CD8-positive, alpha-beta memory T cell (primary cell): ENCODE data around the gene PRSS53. TPM values are rescaled to one million over a fixed set of nuclear protein-coding genes. Genes with fewer than 3 reads are reported as not detected.

Experiments
- CTCF ChIA-PET: fragments of 350-600 bp; sonication (Branson Sonifier 250); formaldehyde crosslinking; loops from one replicate; lab custom pipeline; 2021; ENCODE audit warnings: antibody characterized with exemption; lab: Charles Lee
- POLR2A ChIA-PET: fragments of 350-600 bp; sonication (Branson Sonifier 250); formaldehyde crosslinking; loops from one replicate; lab custom pipeline; 2021; ENCODE audit warnings: antibody characterized with exemption; lab: Charles Lee
- DNase-seq, 5 donors: peaks; one replicate each; pipeline versions ENCODE4 v3.0.0 to v3.0.0-alpha.2; 2020 to 2022; ENCODE audit warnings: mixed read lengths in 1 of 5
- H3K27ac ChIP-seq: one replicate; pipeline ENCODE4 v1.7.0; 2013; ENCODE audit warnings: low read depth, mild to moderate bottlenecking, low read length, moderate library complexity
- H3K27me3 ChIP-seq: 2 replicates; pipeline ENCODE4 v1.7.0; 2013; ENCODE audit warnings: low read length, mild to moderate bottlenecking; ENCODE audit not compliant: insufficient read depth, poor library complexity, severe bottlenecking
- H3K36me3 ChIP-seq: 2 replicates; pipeline ENCODE4 v1.7.0; 2013; ENCODE audit warnings: mild to moderate bottlenecking, low read length, moderate library complexity; ENCODE audit not compliant: insufficient read depth
- H3K4me1 ChIP-seq: 2 replicates; pipeline ENCODE4 v1.7.0; 2013; ENCODE audit warnings: mild to moderate bottlenecking, low read length, moderate library complexity; ENCODE audit not compliant: insufficient read depth
- H3K4me3 ChIP-seq: 2 replicates; pipeline ENCODE4 v1.7.0; 2013; ENCODE audit warnings: mild to moderate bottlenecking, low read length
- H3K9me3 ChIP-seq: 2 replicates; pipeline ENCODE4 v1.7.0; 2013; ENCODE audit warnings: mild to moderate bottlenecking, low read length
- H3K27ac Mint-ChIP-seq, 8 donors: one replicate each; pipeline ENCODE4 v1.8.0; 2020 to 2021; ENCODE audit warnings: mixed read lengths in 8 of 8, mild to moderate bottlenecking in 6 of 8, inconsistent platforms in 3 of 8, moderate library complexity in 3 of 8
- H3K27me3 Mint-ChIP-seq, 2 donors: one replicate each; pipeline ENCODE4 v1.8.0; 2020 to 2021; ENCODE audit warnings: mixed read lengths in 2 of 2, mild to moderate bottlenecking in 1 of 2, moderate library complexity in 1 of 2
- H3K36me3 Mint-ChIP-seq, 3 donors: one replicate each; pipeline ENCODE4 v1.8.0; 2020 to 2021; ENCODE audit warnings: mixed read lengths in 3 of 3, inconsistent platforms in 1 of 3, mild to moderate bottlenecking in 1 of 3
- H3K4me1 Mint-ChIP-seq, 3 donors: one replicate each; pipeline ENCODE4 v1.8.0; 2020 to 2021; ENCODE audit warnings: mixed read lengths in 3 of 3, inconsistent platforms in 1 of 3, mild to moderate bottlenecking in 1 of 3
- H3K4me3 Mint-ChIP-seq, 7 donors: one replicate each; pipeline ENCODE4 v1.8.0; 2020 to 2021; ENCODE audit warnings: mixed read lengths in 7 of 7, mild to moderate bottlenecking in 6 of 7, moderate library complexity in 4 of 7, inconsistent platforms in 2 of 7
- H3K9me3 Mint-ChIP-seq, 5 donors: one replicate each; pipeline ENCODE4 v1.8.0; 2020 to 2022; ENCODE audit warnings: mixed read lengths in 5 of 5, mild to moderate bottlenecking in 3 of 5, moderate library complexity in 2 of 5, inconsistent platforms in 1 of 5
- polyA plus RNA-seq: library from polyadenylated mRNA; unstranded; fragments of 300-500 nt; fragmentation: Illumina TruSeq; gene quantifications from one replicate; pipeline ENCODE4 v1.2.3, GENCODE V29; 2021
- total RNA-seq, 2 experiments: library from RNA; stranded (reverse); gene quantifications; one replicate each; pipeline ENCODE4 v1.2.3, GENCODE V29; 2021

PRSS53 gene
- total and polyA plus RNA-seq, 3 experiments from 2014 or later = 0.59 to 4.6 (median 3.3) TPM

DNA sequence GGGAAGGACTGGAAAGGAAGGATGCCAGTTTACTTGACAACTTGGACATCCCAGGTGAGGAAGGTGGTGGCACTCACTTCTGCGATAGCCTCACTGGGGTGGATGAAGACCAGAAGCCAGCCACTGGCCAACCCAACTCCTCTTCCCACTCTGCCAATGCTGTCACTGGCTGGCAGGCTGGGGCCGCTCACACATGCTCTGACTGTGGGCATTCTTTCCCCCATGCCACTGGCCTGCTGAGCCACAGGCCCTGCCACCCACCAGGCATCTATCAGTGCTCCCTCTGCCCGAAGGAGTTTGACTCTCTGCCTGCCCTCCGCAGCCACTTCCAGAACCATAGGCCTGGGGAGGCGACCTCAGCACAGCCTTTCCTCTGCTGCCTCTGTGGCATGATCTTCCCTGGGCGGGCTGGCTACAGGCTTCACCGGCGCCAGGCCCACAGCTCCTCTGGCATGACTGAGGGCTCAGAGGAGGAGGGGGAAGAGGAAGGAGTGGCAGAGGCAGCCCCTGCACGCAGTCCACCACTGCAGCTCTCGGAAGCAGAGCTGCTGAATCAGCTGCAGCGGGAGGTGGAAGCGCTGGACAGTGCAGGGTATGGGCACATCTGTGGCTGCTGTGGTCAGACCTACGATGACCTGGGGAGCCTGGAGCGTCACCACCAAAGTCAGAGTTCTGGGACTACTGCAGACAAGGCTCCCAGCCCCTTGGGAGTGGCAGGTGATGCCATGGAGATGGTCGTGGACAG is 10.0 kb downstream of the PRSS53 start:
- ChIA-PET POLR2A (no interaction called here), CTCF (no interaction called here)
- no peak overlapping the region for H3K4me3 ChIP-seq
- peaks cover 10% of the 10 kb centered on the region for H3K4me1 ChIP-seq
- H3K27ac ChIP-seq = no peak overlapping the region
- Mint-ChIP-seq H3K27ac (no peak overlapping the region), H3K9me3 (no peaks in the 10 kb centered on the region), H3K36me3 (peaks cover 0 to 84% (median 2%) of the 10 kb centered on the region in 3 donors), H3K4me3 (peak overlapping the region in 1 of 7 donors; percentile 9), H3K27me3 (peaks cover 0 to 3% of the 10 kb centered on the region in 2 donors), H3K4me1 (peaks cover 24 to 56% (median 27%) of the 10 kb centered on the region in 3 donors)
- H3K9me3 ChIP-seq = no peaks in the 10 kb centered on the region
- H3K36me3 ChIP-seq = peaks cover 27% of the 10 kb centered on the region
- H3K27me3 ChIP-seq = no peaks in the 10 kb centered on the region
- no peak for DNase-seq

DNA sequence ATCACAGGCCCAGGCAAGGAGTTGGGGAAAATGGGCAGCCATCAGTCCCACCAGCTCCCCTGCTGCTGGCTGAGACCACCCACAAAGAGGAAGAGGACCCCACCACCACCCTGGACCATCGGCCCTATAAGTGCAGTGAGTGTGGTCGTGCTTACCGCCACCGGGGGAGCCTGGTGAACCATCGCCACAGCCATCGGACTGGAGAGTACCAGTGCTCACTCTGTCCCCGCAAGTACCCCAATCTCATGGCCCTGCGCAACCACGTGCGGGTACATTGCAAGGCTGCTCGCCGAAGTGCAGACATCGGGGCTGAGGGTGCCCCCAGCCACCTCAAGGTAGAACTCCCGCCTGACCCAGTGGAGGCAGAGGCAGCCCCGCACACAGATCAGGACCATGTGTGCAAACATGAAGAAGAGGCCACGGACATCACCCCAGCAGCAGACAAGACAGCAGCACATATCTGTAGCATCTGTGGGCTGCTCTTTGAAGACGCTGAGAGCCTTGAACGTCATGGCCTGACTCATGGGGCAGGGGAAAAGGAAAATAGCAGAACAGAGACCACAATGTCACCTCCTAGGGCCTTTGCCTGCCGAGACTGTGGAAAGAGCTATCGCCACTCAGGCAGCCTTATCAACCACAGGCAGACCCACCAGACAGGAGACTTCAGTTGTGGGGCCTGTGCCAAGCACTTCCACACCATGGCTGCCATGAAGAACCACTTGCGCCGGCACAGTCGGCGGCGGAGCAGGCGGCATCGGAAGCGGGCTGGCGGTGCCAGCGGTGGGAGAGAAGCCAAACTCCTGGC is 10.9 kb downstream of the PRSS53 start:
- Histone ChIP-seq H3K36me3 (peaks cover 27% of the 10 kb centered on the region), H3K27ac (no peak overlapping the region), H3K4me1 (peaks cover 10% of the 10 kb centered on the region), H3K4me3 (no peak overlapping the region), H3K27me3 (no peaks in the 10 kb centered on the region), H3K9me3 (no peaks in the 10 kb centered on the region)
- H3K27ac Mint-ChIP-seq = peak overlapping the region in 1 of 8 donors; percentile 34
- H3K9me3 Mint-ChIP-seq = no peaks in the 10 kb centered on the region
- POLR2A ChIA-PET = no interaction called here
- CTCF ChIA-PET = no interaction called here
- H3K4me3 Mint-ChIP-seq = no peak overlapping the region
- H3K27me3 Mint-ChIP-seq = peaks cover 0 to 3% of the 10 kb centered on the region in 2 donors
- DNase-seq = no peak
- peaks cover 0 to 83% (median 2%) of the 10 kb centered on the region in 3 donors for H3K36me3 Mint-ChIP-seq
- peaks cover 24 to 55% (median 28%) of the 10 kb centered on the region in 3 donors for H3K4me1 Mint-ChIP-seq

DNA sequence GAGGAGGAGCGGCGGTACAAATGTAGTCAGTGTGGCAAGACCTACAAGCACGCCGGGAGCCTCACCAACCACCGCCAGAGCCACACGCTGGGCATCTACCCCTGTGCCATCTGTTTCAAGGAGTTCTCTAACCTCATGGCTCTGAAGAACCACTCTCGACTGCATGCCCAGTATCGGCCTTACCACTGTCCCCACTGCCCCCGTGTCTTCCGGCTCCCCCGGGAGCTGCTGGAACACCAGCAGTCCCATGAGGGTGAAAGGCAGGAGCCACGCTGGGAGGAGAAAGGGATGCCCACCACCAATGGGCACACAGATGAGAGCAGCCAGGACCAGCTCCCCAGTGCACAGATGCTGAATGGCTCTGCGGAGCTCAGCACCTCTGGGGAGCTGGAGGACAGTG is 11.7 kb downstream of the PRSS53 start:
- no peak overlapping the region for H3K27ac ChIP-seq
- H3K27me3 ChIP-seq = no peaks in the 10 kb centered on the region
- H3K27me3 Mint-ChIP-seq = peaks cover 0 to 3% of the 10 kb centered on the region in 2 donors
- H3K9me3 Mint-ChIP-seq = no peaks in the 10 kb centered on the region
- H3K4me3 Mint-ChIP-seq = no peak overlapping the region
- DNase-seq = no peak
- H3K36me3 Mint-ChIP-seq = peaks cover 0 to 82% (median 2%) of the 10 kb centered on the region in 3 donors
- peaks cover 17% of the 10 kb centered on the region for H3K4me1 ChIP-seq
- ChIA-PET POLR2A (no interaction called here), CTCF (no interaction called here)
- peaks cover 29 to 58% (median 32%) of the 10 kb centered on the region in 3 donors for H3K4me1 Mint-ChIP-seq
- peaks cover 27% of the 10 kb centered on the region for H3K36me3 ChIP-seq
- no peaks in the 10 kb centered on the region for H3K9me3 ChIP-seq
- H3K4me3 ChIP-seq = no peak overlapping the region
- no peak overlapping the region for H3K27ac Mint-ChIP-seq

DNA sequence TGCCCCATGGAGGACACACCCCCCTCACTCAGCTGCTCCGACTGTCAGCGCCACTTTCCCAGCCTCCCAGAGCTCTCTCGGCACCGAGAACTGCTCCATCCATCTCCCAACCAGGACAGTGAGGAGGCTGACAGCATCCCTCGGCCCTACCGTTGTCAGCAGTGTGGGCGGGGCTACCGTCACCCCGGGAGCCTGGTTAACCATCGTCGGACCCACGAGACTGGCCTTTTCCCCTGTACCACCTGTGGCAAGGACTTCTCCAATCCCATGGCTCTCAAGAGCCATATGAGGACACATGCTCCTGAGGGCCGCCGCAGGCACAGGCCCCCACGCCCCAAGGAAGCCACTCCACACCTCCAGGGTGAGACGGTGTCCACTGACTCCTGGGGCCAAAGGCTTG is 12.4 kb downstream of the PRSS53 start:
- Mint-ChIP-seq H3K9me3 (no peaks in the 10 kb centered on the region), H3K4me3 (peak overlapping the region in 6 of 7 donors; percentile 15 to 95 (median 60)), H3K27ac (peak overlapping the region in 7 of 8 donors; percentile 28 to 99 (median 77)), H3K36me3 (peaks cover 0 to 77% (median 2%) of the 10 kb centered on the region in 3 donors), H3K27me3 (peaks cover 0 to 3% of the 10 kb centered on the region in 2 donors), H3K4me1 (peaks cover 34 to 60% (median 37%) of the 10 kb centered on the region in 3 donors)
- no peaks in the 10 kb centered on the region for H3K27me3 ChIP-seq
- H3K4me3 ChIP-seq = no peak overlapping the region
- peaks cover 27% of the 10 kb centered on the region for H3K36me3 ChIP-seq
- CTCF ChIA-PET = interaction anchor here (1.0 kb wide), 1 partner anchor 66 kb away, joined by 3 read pairs; no protein-coding TSS in a partner anchor
- DNase-seq = no peak
- H3K4me1 ChIP-seq = peaks cover 24% of the 10 kb centered on the region
- POLR2A ChIA-PET = no interaction called here
- no peaks in the 10 kb centered on the region for H3K9me3 ChIP-seq
- no peak overlapping the region for H3K27ac ChIP-seq

DNA sequence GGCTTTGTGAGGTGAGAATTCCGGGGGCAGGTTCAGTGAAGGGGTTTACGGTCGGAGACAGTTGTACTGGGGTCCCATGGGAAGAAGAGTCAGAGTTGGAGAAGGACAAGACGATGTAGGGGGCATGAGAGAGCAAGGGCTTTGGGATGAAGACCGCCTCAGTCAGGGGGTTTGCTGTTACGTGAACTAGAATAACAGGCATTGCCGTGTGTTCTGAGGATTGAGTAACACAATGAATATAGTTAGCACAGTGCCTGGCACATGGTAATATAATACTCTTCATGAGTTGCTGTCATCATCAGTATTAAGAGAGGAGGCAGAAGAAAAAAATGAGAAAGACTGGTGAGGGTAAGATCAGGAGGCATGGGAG is 13.9 kb downstream of the PRSS53 start:
- Mint-ChIP-seq H3K27ac (peak overlapping the region; percentile 89 to 100 (median 98)), H3K27me3 (peaks cover 0 to 3% of the 10 kb centered on the region in 2 donors), H3K36me3 (peaks cover 0 to 63% (median 2%) of the 10 kb centered on the region in 3 donors), H3K4me3 (peak overlapping the region; percentile 87 to 97 (median 90)), H3K9me3 (no peaks in the 10 kb centered on the region), H3K4me1 (peaks cover 34 to 55% (median 37%) of the 10 kb centered on the region in 3 donors)
- H3K27ac ChIP-seq = peak overlapping the region; percentile 89
- peaks cover 24% of the 10 kb centered on the region for H3K4me1 ChIP-seq
- no peaks in the 10 kb centered on the region for H3K27me3 ChIP-seq
- CTCF ChIA-PET = interaction anchor here (1.1 to 1.9 kb wide), 3 partner anchors 75 to 121 kb away, joined by 3 to 5 read pairs (median 5); partner anchors contain the start of gene PRSS36
- H3K9me3 ChIP-seq = no peaks in the 10 kb centered on the region
- H3K36me3 ChIP-seq = peaks cover 27% of the 10 kb centered on the region
- DNase-seq = no peak
- POLR2A ChIA-PET = interaction anchor here (0.5 to 2.4 kb wide), 11 partner anchors 19 to 385 kb away, joined by 3 to 37 read pairs (median 4); partner anchors contain the start of genes ARMC5, FUS, KAT8 and PYCARD
- peak overlapping the region; percentile 100 for H3K4me3 ChIP-seq

DNA sequence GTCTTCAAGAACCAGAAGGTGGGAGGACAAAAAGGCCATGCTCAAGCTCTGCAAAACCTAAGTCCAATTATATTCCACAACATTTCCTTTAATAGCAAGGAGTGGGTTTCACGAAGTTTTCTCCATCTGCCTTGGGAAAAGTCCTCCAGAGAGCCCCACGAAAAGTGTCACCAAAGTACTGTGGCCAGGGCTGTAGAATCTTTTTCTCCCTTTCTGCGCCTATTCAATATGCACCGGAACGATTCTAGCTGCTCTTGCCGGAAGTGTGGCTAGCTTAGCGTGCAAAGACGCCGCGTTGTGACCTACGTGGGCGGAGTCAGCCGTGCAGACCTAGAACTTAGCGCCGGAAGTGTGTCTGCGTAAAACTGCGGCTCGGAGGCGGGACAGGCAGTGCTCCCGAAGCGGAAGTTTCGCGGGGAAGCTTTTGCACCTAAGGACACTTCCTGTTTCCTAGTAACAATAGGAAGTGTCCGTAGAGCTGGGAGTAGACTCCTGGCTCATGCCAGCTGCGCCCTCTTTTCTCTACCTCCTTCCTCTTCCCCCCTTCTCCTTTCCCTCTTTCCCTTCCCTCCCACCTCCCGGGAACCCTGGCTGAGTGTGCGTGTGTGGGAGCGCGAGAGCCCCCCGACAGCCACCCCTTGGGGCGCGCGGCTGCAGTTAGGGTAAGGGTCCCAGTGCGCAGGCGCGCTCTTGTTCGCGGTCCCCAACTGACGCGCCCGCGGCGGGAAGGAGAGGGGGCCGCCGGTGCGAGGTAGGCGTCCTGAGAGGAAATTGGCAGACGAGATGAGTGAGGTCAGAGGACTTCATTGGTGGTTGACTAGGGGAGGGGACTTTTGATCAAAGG is 14.6 kb downstream of the PRSS53 start, which contains the start of the genes ZNF646 and ZNF668:
Gene ZNF646 (plus strand): TSS at position 453 of the 844 bp plus-strand sequence. CDS start 1,903 bp downstream, outside the sequence.
Gene ZNF668 (minus strand): TSS at position 271 of the 844 bp plus-strand sequence. CDS start 9,781 bp downstream, outside the sequence.
- Mint-ChIP-seq H3K9me3 (no peaks in the 10 kb centered on the region), H3K36me3 (peaks cover 0 to 57% (median 0%) of the 10 kb centered on the region in 3 donors), H3K4me3 (peak within 1 kb of the TSS; percentile 87 to 97 (median 97)), H3K4me1 (peaks cover 37 to 55% (median 41%) of the 10 kb centered on the region in 3 donors), H3K27me3 (peaks cover 0 to 3% of the 10 kb centered on the region in 2 donors), H3K27ac (peak within 1 kb of the TSS; percentile 89 to 100 (median 98))
- H3K27ac ChIP-seq = peak within 1 kb of the TSS; percentile 89
- peaks cover 24% of the 10 kb centered on the region for H3K4me1 ChIP-seq
- POLR2A ChIA-PET = interaction anchor here (0.5 to 2.4 kb wide), 17 partner anchors 10 to 385 kb away, joined by 3 to 37 read pairs (median 5); partner anchors contain the start of genes ARMC5, FUS, KAT8 and PYCARD
- peak; percentile 96 to 99 (median 97) for DNase-seq
- peaks cover 25% of the 10 kb centered on the region for H3K36me3 ChIP-seq
- H3K4me3 ChIP-seq = peak within 1 kb of the TSS; percentile 100
- CTCF ChIA-PET = interaction anchor here (0.8 to 2.2 kb wide), 14 partner anchors 10 to 386 kb away, joined by 3 to 9 read pairs (median 4); partner anchors contain the start of genes ARMC5, HSD3B7, KAT8 and PRSS36
- H3K27me3 ChIP-seq = no peaks in the 10 kb centered on the region
- H3K9me3 ChIP-seq = no peaks in the 10 kb centered on the region
